NCI-H2196 (cell line): Measurements from ENCODE around the gene MACROD2.

ENCODE experiments used
- DNase-seq: peaks from one replicate; lab custom pipeline; 2025; ENCODE audit not compliant: unreplicated experiment; lab: John Stamatoyannopoulos, UW

The MACROD2 gene

GRCh38 chr20:15227102-15227501, 1231.8 kb downstream of the MACROD2 start:
- DNase-seq: no peak

DNA sequence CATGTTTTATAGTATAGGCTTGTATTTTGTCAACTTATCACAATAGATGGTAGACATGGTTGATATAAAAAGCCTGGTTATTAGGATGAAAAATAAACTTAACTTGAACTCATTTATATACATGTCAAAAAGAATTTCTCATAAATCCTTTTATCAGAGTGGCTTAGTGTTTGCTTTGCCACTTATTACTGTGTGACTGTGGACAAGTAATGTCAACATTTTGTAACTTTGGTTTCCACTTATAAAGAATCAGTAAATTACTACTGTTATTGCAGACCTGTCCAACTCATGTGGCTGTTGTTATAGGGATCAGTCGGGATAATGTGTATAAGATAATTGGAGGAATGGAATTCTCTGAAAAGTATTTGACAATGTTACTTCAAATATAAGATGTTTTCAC, 1236.9 kb downstream of the MACROD2 start:
- DNase-seq: no peak

DNA sequence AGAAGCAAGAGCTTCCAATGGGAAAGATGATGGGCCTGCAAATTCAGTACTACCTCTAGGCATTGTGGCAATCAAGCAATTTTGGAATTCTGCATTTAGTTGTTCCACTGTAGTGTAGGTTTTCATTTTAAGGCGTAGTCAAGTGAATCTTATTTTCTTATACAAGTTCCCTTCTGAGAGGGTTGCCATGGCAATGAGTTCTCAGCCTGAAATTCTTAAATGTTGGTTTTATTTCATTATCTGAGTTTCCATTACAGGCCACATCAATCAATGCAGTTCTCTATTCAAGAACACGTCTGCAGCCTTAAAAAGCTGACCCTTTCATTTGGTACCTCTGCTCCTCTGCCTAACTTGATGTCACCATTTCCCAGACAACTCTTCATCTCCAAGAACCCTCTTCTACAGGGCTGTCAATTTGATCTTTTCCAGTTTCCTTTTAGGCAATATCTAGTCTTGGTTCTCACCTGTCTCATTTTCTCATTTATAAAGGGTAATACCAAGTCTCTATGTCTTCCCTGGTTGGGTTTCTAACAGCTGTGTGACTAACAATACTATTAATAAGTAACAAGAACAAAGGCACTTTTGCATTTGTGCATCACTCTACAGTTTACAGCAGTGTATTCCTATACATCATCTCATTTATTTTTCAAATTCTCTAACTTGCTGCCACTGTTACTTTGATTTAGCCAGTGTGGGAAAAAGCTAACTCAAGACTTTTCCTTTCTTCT, 1240.3 kb downstream of the MACROD2 start:
- no peak for DNase-seq

DNA sequence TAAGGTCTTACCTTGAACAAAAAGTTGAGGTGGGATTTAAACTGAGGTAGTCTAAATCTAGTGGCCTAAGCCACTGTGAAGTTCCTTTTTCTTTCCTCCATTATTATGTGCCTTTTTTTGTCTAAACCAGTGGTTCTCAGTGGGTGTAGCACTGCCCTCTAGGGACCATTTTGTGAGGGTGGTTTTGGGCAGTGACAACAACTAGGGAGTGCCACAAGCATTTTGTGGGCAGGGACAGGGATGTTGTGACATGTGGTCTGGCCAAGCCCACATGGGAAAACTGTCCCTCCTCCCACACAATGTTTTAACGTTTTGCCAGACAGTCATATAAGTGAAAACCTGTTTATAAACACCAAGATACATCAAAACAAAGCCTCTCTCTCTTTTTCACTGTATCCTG, 1241.5 kb downstream of the MACROD2 start:
- DNase-seq: no peak

DNA sequence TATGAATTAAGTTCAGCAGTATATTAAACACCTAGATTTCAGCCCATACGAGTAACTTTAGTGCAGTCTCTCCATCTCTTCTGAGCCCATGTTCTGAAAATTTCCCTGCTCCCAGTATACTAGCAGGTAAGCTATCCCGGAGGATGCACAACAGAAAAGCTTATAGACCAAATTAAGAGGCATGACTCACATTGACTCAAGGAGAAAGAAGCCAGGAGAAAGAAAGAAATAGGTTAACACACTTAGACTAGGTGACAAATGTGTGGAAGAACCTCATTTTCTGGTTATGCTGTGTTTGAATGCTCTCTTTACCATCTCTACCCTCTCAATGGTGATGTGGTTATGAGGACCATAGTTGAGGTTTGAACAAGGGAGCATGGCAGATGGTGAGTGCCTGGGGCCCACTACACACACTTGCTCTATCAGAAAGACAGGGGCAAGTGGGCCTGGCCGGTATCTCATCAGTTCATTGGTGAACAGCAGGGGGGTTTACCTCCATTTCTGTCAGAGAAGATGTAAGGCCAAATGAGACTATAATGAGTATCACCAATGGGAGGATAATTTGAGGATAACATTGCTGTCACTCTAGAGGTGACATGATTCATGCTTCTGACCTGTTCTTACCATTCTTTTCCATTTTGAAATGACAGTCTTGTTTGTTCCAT, 1244.4 kb downstream of the MACROD2 start:
- no peak for DNase-seq

GRCh38 chr20:15240801-15241200, 1245.5 kb downstream of the MACROD2 start:
- DNase-seq: no peak

DNA sequence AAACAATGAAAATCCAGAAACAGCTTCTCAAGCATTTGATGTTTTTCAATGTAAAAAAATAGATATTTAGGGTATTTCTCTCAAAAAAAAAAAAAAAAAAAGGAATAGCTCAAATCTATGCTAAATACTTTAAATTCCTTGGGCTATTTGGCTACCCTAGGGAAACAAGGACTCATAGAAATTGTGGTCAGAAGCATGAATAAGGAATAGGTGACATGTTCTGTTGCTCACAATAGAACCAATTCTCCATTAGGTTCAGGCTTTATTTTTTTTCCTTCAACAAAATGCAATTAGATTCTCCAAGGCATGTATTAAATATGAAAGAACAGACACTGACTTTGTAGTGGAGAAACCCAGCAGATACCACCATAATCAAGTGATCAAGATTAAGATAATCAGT, 1246.4 kb downstream of the MACROD2 start:
- no peak for DNase-seq

DNA sequence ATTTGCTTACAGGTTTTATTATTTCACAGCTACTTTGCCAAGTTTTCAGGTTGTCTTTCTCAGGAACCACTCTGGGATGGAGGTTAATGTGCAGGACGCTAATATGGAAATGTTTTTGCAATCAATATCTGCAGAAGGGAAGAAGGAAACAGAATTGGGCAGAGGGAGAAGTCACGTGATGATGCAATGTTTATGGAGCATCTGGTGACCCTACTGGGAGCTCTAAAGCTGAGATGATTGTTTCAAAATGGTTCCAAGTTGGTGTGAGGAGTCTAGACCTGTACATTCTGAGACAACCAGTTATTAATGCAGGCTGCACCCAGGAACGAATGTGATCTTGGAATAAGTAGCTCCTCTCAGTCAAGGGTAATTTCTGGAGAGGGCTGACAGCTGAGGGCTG, 1247.5 kb downstream of the MACROD2 start:
- no peak for DNase-seq

DNA sequence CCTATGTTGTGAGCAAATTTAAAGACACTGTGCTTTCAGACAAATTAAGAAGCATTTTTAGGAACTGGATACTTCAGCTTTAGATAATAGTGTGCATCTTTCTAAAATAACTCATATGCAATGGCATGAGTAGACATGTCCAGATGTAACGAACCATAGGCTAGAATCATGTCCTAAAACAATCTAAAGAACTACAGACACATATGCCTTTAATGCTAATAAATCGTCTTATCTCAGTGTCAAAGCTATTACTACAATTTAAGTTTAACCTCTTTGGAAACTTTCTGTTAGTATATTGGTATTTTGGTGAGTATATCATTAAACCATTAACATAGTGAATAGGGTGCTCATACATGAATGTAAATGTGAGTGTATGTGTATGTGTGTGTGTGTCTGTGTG, 1250.6 kb downstream of the MACROD2 start:
- DNase-seq: no peak

GRCh38 chr20:15248618-15249395, 1253.5 kb downstream of the MACROD2 start:
- no peak for DNase-seq

DNA sequence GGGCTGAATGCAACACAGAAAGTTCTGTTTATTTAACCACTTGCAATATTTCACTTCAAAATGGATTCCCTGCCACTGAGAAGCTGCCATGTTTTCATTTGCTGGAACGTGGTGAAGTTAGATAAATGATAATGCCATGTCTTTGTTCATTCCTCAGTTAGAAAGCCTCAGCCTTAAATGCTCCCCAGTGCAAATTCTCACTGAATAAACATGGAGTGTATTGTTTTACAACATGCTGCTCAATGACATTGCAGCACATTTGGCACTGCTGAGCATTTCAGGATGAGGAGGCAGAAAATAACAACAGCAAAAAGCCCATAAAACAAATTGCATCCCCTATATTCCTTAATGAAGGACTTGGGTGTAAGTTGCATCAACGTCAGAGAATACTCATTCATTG, 1255.9 kb downstream of the MACROD2 start:
- no peak for DNase-seq

- no peak for DNase-seq
Measured at GRCh38 chr20:15252304-15252703, 1257.0 kb downstream of the MACROD2 start.

- no peak for DNase-seq
Measured at GRCh38 chr20:15253431-15253830, 1258.1 kb downstream of the MACROD2 start.

- no peak for DNase-seq
Measured at GRCh38 chr20:15256676-15257568, 1261.6 kb downstream of the MACROD2 start.

GRCh38 chr20:15257569-15257870, 1262.2 kb downstream of the MACROD2 start:
- no peak for DNase-seq

DNA sequence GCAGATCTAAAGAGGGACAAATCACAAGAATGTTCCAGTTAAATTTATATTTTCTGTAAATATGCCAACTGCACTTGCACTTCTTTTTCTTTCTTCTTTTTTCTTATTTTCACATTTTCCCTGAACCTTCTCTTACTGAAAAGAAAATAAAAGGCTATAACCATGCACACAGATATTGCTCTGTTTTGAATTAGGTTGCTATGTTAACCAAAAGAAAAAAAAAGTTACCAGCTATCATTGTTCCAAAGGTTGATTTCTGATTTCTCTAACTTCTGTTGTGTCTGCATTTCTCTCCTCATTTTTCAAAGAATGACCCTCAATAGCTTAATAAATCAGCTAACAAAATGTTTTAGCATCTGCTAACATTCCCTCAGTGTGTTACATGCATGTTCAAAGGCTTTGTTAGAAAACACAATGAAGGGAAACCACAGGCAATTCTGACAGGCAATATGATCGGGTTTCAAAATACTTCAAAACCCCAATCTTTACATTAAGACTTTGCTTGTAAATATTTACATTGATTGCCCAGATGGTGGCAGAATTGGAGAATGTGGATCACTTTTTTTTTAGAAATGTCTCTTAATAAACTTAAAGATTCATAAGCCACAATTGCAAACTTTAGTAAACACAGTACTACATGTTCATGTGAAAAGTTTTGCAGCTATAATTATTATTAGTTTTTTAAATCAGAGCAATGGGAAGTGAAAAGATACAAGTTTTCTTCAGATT, 1270.4 kb downstream of the MACROD2 start:
- DNase-seq: no peak

DNA sequence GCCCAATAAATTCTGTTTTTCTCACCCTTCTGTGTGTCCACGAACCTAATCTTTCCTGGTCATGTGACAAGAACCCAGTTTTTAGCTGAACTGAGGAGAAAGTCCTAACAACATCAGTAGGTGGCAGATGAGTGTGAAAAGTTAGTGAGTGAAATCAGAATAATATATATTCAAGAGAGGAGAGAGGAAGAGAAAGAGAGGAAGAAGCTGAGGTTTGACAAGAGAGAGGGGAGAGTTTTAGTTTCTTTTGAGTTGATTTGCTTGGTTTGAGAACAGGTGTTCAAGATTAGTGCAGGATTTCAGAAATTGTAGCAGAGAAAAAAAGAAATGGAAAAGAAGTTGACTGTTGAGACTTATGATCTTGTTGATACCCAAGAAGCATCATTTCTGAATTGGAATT, 1272.6 kb downstream of the MACROD2 start:
- DNase-seq: no peak

DNA sequence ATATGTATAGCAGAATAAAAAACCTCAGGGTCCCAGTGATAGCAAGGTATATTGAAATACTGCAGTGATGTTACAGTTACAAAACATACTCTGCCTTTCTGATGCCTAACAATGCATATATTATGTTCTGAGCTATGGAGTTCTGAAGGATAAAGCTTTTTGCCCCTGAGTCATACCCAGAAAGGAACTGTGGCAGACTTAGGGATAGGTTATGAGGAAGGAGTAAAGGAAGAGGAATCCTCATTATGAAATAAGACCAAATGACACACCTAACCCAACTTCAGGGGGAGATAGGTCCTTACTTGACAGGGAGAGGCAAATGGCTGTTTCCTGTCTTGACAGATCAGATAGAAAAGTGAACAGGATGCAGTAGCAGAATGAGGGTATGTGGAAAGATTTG, 1282.7 kb downstream of the MACROD2 start:
- no peak for DNase-seq

DNA sequence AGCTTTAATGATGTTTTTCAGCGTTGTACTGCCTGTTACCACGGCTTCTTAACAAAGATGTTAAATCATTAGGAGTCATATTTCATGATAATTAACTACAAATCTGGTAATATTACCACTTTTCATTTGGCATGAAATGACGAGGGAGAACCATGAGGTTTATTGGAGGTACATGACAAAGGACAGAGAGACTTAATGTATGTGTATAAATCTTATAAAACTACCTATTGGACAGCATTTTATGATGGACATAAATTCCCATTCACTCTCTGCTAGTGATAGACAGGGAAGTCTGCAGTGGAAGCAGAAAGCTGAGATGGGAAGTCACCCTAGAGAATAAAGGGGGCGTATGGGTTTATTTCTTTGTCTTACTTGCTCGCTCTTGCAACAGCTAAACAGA, 1292.0 kb downstream of the MACROD2 start:
- no peak for DNase-seq

DNA sequence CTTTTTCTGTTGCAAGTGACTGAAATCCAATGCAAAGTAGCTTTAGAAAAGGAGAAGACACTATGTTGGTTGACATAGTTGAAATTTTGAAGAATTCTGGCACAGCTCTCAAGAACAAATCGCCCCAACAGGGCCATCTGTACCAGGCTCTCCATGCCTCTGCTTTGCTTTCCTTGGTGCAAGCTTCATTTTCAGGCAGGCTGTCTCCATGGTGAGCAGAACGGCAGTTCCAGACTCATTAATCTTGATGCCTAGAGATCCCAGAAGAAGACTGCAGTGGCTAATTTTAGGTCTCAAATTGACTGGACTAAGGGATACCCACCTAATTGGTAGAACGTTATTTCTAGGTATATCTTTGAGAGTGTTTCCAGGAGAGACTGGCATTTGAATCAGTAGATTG, 1292.8 kb downstream of the MACROD2 start:
- DNase-seq: no peak

GRCh38 chr20:15289337-15289736, 1294.0 kb downstream of the MACROD2 start:
- no peak for DNase-seq
